SK-N-SH (cell line): ENCODE data around the gene HIPK1. TPM values are rescaled to one million over a fixed set of nuclear protein-coding genes. Genes with fewer than 3 reads are reported as not detected.

ENCODE experiments used
- CTCF ChIA-PET: fragments of 300-600, 350-600 bp; formaldehyde crosslinking; extraction: SDS; loops from one replicate; lab custom pipeline; 2021; lab: Yijun Ruan, JAX
- POLR2A ChIA-PET: fragments of 350-600 bp; sonication (Branson Sonifier 250); formaldehyde crosslinking; extraction: SDS; loops from one replicate; lab custom pipeline; 2020; ENCODE audit warnings: antibody characterized with exemption, inconsistent platforms; lab: Yijun Ruan, JAX
- DNase-seq: peaks from one replicate; pipeline ENCODE4 v3.0.0; 2012
- H2AFZ ChIP-seq: fragments of 200-600 bp; sonication (generic); 2 replicates; pipeline ENCODE4 v1.8.1; 2016; ENCODE audit warnings: antibody characterized with exemption, mild to moderate bottlenecking, low read depth
- H3F3A ChIP-seq: fragments of 200-600 bp; sonication (generic); replicated peaks from 2 replicates; pipeline ENCODE3; 2016; ENCODE audit warnings: antibody characterized with exemption, mild to moderate bottlenecking; ENCODE audit not compliant: insufficient read depth
- H3K27ac ChIP-seq, 2 experiments: fragments of 200-500 bp in 1 of 2; fragments of 200-600 bp in 1 of 2; sonication (Bioruptor generic) in 1 of 2; sonication (generic), shearing (Covaris generic) in 1 of 2; 2 replicates each; pipeline versions ENCODE4 v1.5.1 to v1.6.1; 2014 to 2016; ENCODE audit warnings: low read depth in 2 of 2, inconsistent platforms in 1 of 2, low read length in 1 of 2, mild to moderate bottlenecking in 1 of 2, mixed read lengths in 1 of 2
- H3K27me3 ChIP-seq: fragments of 200-600 bp; sonication (generic), shearing (Covaris generic); 2 replicates; pipeline ENCODE4 v1.6.1; 2016; ENCODE audit warnings: mixed run types; ENCODE audit not compliant: insufficient read depth
- H3K36me3 ChIP-seq, 2 experiments: fragments of 200-500 bp in 1 of 2; fragments of 200-600 bp in 1 of 2; sonication (Bioruptor generic) in 1 of 2; sonication (generic) in 1 of 2; replicated peaks in 1 of 2; 2 replicates each; pipeline versions ENCODE3 to v1.5.1; 2014 to 2016; ENCODE audit warnings: low read length in 1 of 2, mild to moderate bottlenecking in 1 of 2; ENCODE audit not compliant: insufficient read depth in 2 of 2, control insufficient read depth in 1 of 2
- H3K4me1 ChIP-seq, 2 experiments: fragments of 200-500 bp in 1 of 2; fragments of 200-600 bp in 1 of 2; sonication (Bioruptor generic) in 1 of 2; sonication (generic), shearing (Covaris generic) in 1 of 2; 2 replicates each; pipeline versions ENCODE4 v1.5.1 to v1.6.1; 2014 to 2016; ENCODE audit warnings: low read depth in 1 of 2, low read length in 1 of 2, mixed run types in 1 of 2; ENCODE audit not compliant: insufficient read depth in 2 of 2, control insufficient read depth in 1 of 2
- H3K4me2 ChIP-seq: fragments of 200-600 bp; sonication (generic), shearing (Covaris generic); 2 replicates; pipeline ENCODE4 v1.6.1; 2017; ENCODE audit warnings: mixed run types
- H3K4me3 ChIP-seq, 2 experiments: fragments of 200-500 bp in 1 of 2; fragments of 200-600 bp in 1 of 2; sonication (Bioruptor generic) in 1 of 2; sonication (generic), shearing (Covaris generic) in 1 of 2; 2 replicates each; pipeline versions ENCODE4 v1.5.1 to v1.8.1; 2014 to 2016; ENCODE audit warnings: low read depth in 2 of 2, inconsistent platforms in 1 of 2, low read length in 1 of 2, mild to moderate bottlenecking in 1 of 2, mixed read lengths in 1 of 2, moderate library complexity in 1 of 2
- H3K79me2 ChIP-seq: fragments of 200-600 bp; sonication (generic); 2 replicates; pipeline ENCODE4 v1.8.1; 2017; ENCODE audit warnings: mild to moderate bottlenecking; ENCODE audit not compliant: insufficient read depth
- H3K9ac ChIP-seq: fragments of 200-600 bp; sonication (generic); 2 replicates; pipeline ENCODE4 v1.6.1; 2017; ENCODE audit warnings: mixed run types
- H3K9me2 ChIP-seq: fragments of 200-600 bp; sonication (generic); 2 replicates; pipeline ENCODE4 v1.6.1; 2017; ENCODE audit warnings: mixed run types
- H3K9me3 ChIP-seq: fragments of 200-600 bp; sonication (generic); 2 replicates; pipeline ENCODE4 v1.6.1; 2017; ENCODE audit warnings: mixed run types, mild to moderate bottlenecking, moderate library complexity
- H4K20me1 ChIP-seq: fragments of 200-600 bp; sonication (generic); 2 replicates; pipeline ENCODE4 v1.6.1; 2017; ENCODE audit warnings: mild to moderate bottlenecking, mixed run types; ENCODE audit not compliant: insufficient read depth
- CHD2 ChIP-seq: fragments of 150-350 bp; IDR thresholded peaks from 2 replicates; pipeline ENCODE4 v1.6.1; 2018; ENCODE audit warnings: low read length; ENCODE audit not compliant: partially characterized antibody
- ELF1 ChIP-seq: IDR thresholded peaks from 2 replicates; pipeline ENCODE4 v1.4.0; 2012
- EP300 ChIP-seq, 2 experiments: IDR thresholded peaks; 2 replicates each; pipeline versions ENCODE4 v1.4.0 to v1.6.1; 2012; ENCODE audit warnings: borderline replicate concordance in 1 of 2, low read depth in 1 of 2, low read length in 1 of 2
- EZH2phosphoT487 ChIP-seq: fragments of 200-600 bp; sonication (generic); IDR thresholded peaks from 2 replicates; pipeline ENCODE4 v1.6.1; 2017; ENCODE audit warnings: low read depth, mixed run types, mild to moderate bottlenecking, antibody characterized with exemption, moderate library complexity, borderline replicate concordance
- FOXJ3 ChIP-seq: sonication (generic); formaldehyde crosslinking; IDR thresholded peaks from 2 replicates; pipeline ENCODE4 v1.5.1; 2020; ENCODE audit warnings: mild to moderate bottlenecking, missing genetic modification reagents
- FOXM1 ChIP-seq: IDR thresholded peaks from 2 replicates; pipeline ENCODE4 v1.4.0; 2012; ENCODE audit warnings: low read depth, mild to moderate bottlenecking
- GATA2 ChIP-seq: sonication (generic); formaldehyde crosslinking; IDR thresholded peaks from 2 replicates; pipeline ENCODE4 v1.5.0; 2020; ENCODE audit warnings: mild to moderate bottlenecking, missing genetic modification reagents
- MEF2A ChIP-seq: IDR thresholded peaks from 2 replicates; pipeline ENCODE4 v1.4.0; 2012; ENCODE audit warnings: low read depth, borderline replicate concordance
- MXI1 ChIP-seq: IDR thresholded peaks from 2 replicates; pipeline ENCODE4 v1.6.1; 2012; ENCODE audit warnings: mild to moderate bottlenecking, low read depth, low read length, improper control_type of control experiment
- REST ChIP-seq: IDR thresholded peaks from 2 replicates; pipeline ENCODE4 v1.6.1; 2012; ENCODE audit warnings: mild to moderate bottlenecking, low read depth, low read length, moderate library complexity
- SIN3A ChIP-seq: IDR thresholded peaks from 2 replicates; pipeline ENCODE4 v1.6.1; 2012; ENCODE audit warnings: low read depth, mild to moderate bottlenecking, low read length, moderate library complexity, borderline replicate concordance
- TCF12 ChIP-seq: IDR thresholded peaks from 2 replicates; pipeline ENCODE4 v1.4.0; 2012
- TEAD4 ChIP-seq: IDR thresholded peaks from 2 replicates; pipeline ENCODE4 v1.4.0; 2012; ENCODE audit warnings: mild to moderate bottlenecking, borderline replicate concordance; ENCODE audit not compliant: insufficient read depth
- USF2 ChIP-seq: fragments of 150-350 bp; IDR thresholded peaks from 2 replicates; pipeline ENCODE4 v1.6.1; 2017; ENCODE audit warnings: antibody characterized with exemption, low read length, low read depth, borderline replicate concordance
- YY1 ChIP-seq: IDR thresholded peaks from 2 replicates; pipeline ENCODE4 v1.4.0; 2012; ENCODE audit warnings: low read depth, mild to moderate bottlenecking
- WGBS: methylation state at CpG from one replicate; pipeline ENCODE4 v1.1.6; 2017; ENCODE audit warnings: low lambda C conversion rate; 5-methylcytosine and 5-hydroxymethylcytosine counted together
- polyA plus RNA-seq, 3 experiments: library from polyadenylated mRNA; depleted of rRNA; stranded (reverse); fragments of >200 nt; gene quantifications; 2 replicates each; pipeline ENCODE4 v1.2.3, GENCODE V29; 2012
- TF ChIP-seq, protein P1 (sequence below): fragments of 150-350 bp; IDR thresholded peaks from 2 replicates; pipeline ENCODE4 v1.6.1; 2016; ENCODE audit warnings: mild to moderate bottlenecking, low read depth, low read length

The HIPK1 gene
- polyA plus RNA-seq, 1 of the 3 experiments (the other 2 are of a cell fraction) = 7.1 TPM

DNA sequence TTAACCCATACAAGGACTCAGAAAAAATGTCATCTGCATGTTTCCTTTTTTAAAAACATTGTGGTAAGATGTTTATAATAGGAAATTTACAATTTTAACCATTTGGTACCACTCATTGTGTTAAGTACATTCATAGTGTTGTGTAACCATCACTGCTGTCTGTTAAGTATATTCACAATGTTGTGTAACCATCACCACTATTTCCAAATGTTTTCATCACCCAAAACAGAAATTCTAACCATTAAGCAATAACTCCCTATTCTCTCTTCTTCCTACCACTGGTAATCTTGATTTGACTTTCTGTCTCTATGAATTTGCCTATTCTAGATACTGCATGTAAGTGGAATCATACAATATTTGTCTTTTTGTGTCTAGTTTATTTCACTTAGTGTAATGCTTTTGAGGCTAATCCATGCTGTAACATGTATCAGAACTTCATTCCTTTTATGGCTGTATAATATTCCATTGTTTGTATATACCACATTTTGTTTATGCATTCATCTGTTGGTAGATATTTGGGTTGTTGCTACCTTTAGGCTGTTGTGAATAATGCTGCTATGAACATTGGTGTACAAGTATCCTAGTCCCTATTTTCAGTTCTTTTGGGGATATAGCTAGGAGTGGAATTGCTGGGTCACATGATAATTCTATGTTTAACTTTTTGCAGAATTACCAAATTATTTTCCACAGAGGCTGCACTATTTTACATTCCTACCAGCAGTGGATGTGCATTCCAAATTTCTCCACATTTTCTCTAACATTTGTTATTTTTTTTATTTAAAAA lies 14.1 kb downstream of the HIPK1 start:
- POLR2A ChIA-PET = no interaction called here
- H3K4me3 ChIP-seq = no peak overlapping the region
- no peaks in the 10 kb centered on the region for H3K9me3 ChIP-seq
- no peak overlapping the region for H3K9ac ChIP-seq
- DNase-seq = no peak
- CTCF ChIA-PET = no interaction called here
- H3F3A ChIP-seq = peaks cover 9% of the 10 kb centered on the region
- H3K4me2 ChIP-seq = no peak overlapping the region
- no peaks in the 10 kb centered on the region for H3K27me3 ChIP-seq
- H3K79me2 ChIP-seq = peaks cover 94% of the 10 kb centered on the region
- H2AFZ ChIP-seq = no peak overlapping the region
- H3K36me3 ChIP-seq = peaks cover 17 to 24% of the 10 kb centered on the region in 2 experiments
- no peak for TF ChIP-seq CHD2
- no peak for TF ChIP-seq FOXJ3
- no peak for TF ChIP-seq YY1
- no peak for TF ChIP-seq TCF12
- no peak for TF ChIP-seq EP300 (IDR thresholded peaks at IDR 0.05; ENCODE audit: borderline replicate concordance in 1 of 2, low read depth in 1 of 2, low read length in 1 of 2)
- TF ChIP-seq GATA2 = no peak
- no peak for TF ChIP-seq MXI1
- TF ChIP-seq FOXM1 = no peak
- no peak for TF ChIP-seq EZH2phosphoT487
- H4K20me1 ChIP-seq = peaks cover 47% of the 10 kb centered on the region
- no peak overlapping the region for H3K27ac ChIP-seq
- no peaks in the 10 kb centered on the region for H3K9me2 ChIP-seq
- peaks cover 3 to 19% of the 10 kb centered on the region in 2 experiments; a peak in 3 of 4 replicates for H3K4me1 ChIP-seq

- CTCF ChIA-PET = no interaction called here
- Histone ChIP-seq H3K4me1 (peaks cover 3 to 19% of the 10 kb centered on the region in 2 experiments; a peak in 3 of 4 replicates), H2AFZ (no peak overlapping the region), H3K9ac (no peak overlapping the region), H3K36me3 (peaks cover 17 to 24% of the 10 kb centered on the region in 2 experiments), H3K9me3 (no peaks in the 10 kb centered on the region), H3K9me2 (no peaks in the 10 kb centered on the region), H3K79me2 (peaks cover 97% of the 10 kb centered on the region), H3K4me3 (no peak overlapping the region), H3K4me2 (no peak overlapping the region), H3F3A (peaks cover 9% of the 10 kb centered on the region), H3K27me3 (no peaks in the 10 kb centered on the region), H3K27ac (no peak overlapping the region), H4K20me1 (peaks cover 37% of the 10 kb centered on the region)
- TF ChIP-seq TEAD4 (no peak), CHD2 (no peak), SIN3A (no peak), REST (no peak), FOXM1 (no peak), TCF12 (no peak), MEF2A (no peak), ELF1 (no peak), USF2 (no peak)
- TF ChIP-seq, protein P1, sequence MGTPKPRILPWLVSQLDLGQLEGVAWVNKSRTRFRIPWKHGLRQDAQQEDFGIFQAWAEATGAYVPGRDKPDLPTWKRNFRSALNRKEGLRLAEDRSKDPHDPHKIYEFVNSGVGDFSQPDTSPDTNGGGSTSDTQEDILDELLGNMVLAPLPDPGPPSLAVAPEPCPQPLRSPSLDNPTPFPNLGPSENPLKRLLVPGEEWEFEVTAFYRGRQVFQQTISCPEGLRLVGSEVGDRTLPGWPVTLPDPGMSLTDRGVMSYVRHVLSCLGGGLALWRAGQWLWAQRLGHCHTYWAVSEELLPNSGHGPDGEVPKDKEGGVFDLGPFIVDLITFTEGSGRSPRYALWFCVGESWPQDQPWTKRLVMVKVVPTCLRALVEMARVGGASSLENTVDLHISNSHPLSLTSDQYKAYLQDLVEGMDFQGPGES = no peak
- no peak for DNase-seq
- POLR2A ChIA-PET = no interaction called here
- WGBS = 97% methylated on average over 1 of the region's 1 CpG
These were observed 16.2 kb downstream of the HIPK1 start for GRCh38 chr1:113945329-113945728.
